Measurements from ENCODE around the gene TNNC2. TPM values are rescaled to one million over a fixed set of nuclear protein-coding genes. Genes with fewer than 3 reads are reported as not detected.
A peak's percentile ranks its signal among the peaks of the same experiment; 100 is the strongest.
"Not testable (repeated sequence)": the region's sequence is repeated elsewhere in the genome, so short reads cannot be mapped to it uniquely, and the experiment has no call there.

Gene TNNC2
- 1.3 TPM in 1 of 2 replicates, not detected in the other for total RNA-seq (2021)
- percentile 30 among the genes with signal in this experiment for Bru-seq, nascent RNA
- BruChase-seq, experiment 1, labeled RNA remaining after a 2-hour chase = percentile 36 among the genes with signal in this experiment
- percentile 40 among the genes with signal in this experiment for BruChase-seq, experiment 2, labeled RNA remaining after a 6-hour chase
- long read RNA-seq = 0 reads

- no peak within 1 kb of the TSS for H3K27ac ChIP-seq
- intact Hi-C loops (cut with micrococcal nuclease; ENCODE audit: unreplicated experiment) = no loop called here
- H3F3A ChIP-seq (ENCODE audit: insufficient read depth, low read depth) = peaks cover 16% of the 10 kb centered on the region; the same call in 1 of the 2 replicates
- H3K4me2 ChIP-seq = no peak within 1 kb of the TSS
- no peaks in the 10 kb centered on the region for H3K36me3 ChIP-seq (ENCODE audit: low read depth)
- no peaks in the 10 kb centered on the region for H3K79me2 ChIP-seq (ENCODE audit: low read depth)
- no peaks in the 10 kb centered on the region for H3K9me3 ChIP-seq (ENCODE audit: insufficient read depth, low read depth)
- TF ChIP-seq EZH2 (IDR thresholded peaks at IDR 0.05; ENCODE audit: low read depth) (no peak), CTCF (conservative IDR thresholded peaks at IDR 0.05) (no peak)
- H3K4me1 ChIP-seq (replicated peaks; ENCODE audit: insufficient read depth) = peaks cover 12% of the 10 kb centered on the region
- ChIA-PET CTCF (no interaction called here), POLR2A (ENCODE audit: unreplicated experiment) (no interaction called here)
- H3K27me3 ChIP-seq (ENCODE audit: insufficient read depth, low read depth) = no peaks in the 10 kb centered on the region
- H2AFZ ChIP-seq = no peak within 1 kb of the TSS
- no peaks in the 10 kb centered on the region for H3K9me2 ChIP-seq (ENCODE audit: insufficient read depth)
- no TSS peak for BruUV-seq (replicated peaks)
- no peak for DNase-seq
- no peaks in the 10 kb centered on the region for H4K20me1 ChIP-seq (ENCODE audit: insufficient read depth)
- H3K4me3 ChIP-seq = no peak within 1 kb of the TSS
Measured at GRCh38 chr20:45827030-45827652, at the start of gene TNNC2. Gene TNNC2 (minus strand): TSS chr20:45827312. CDS start chr20:45827248, 64 bp downstream.

- peak in 1 of 2 experiments; percentile 25 for DNase-seq
- no peaks in the 10 kb centered on the region for H3K79me2 ChIP-seq (ENCODE audit: low read depth)
- H3K27me3 ChIP-seq (ENCODE audit: insufficient read depth, low read depth) = no peaks in the 10 kb centered on the region
- ChIA-PET POLR2A (ENCODE audit: unreplicated experiment) (no interaction called here), CTCF (no interaction called here)
- no peak overlapping the region for H3K27ac ChIP-seq
- peaks cover 18% of the 10 kb centered on the region for H3K4me1 ChIP-seq (replicated peaks; ENCODE audit: insufficient read depth)
- peaks cover 14% of the 10 kb centered on the region; the same call in 1 of the 2 replicates for H3F3A ChIP-seq (ENCODE audit: insufficient read depth, low read depth)
- no peaks in the 10 kb centered on the region for H3K36me3 ChIP-seq (ENCODE audit: low read depth)
- BruUV-seq (replicated peaks) = no TSS peak
- H2AFZ ChIP-seq = no peak overlapping the region
- H4K20me1 ChIP-seq (ENCODE audit: insufficient read depth) = no peaks in the 10 kb centered on the region
- TF ChIP-seq CTCF (conservative IDR thresholded peaks at IDR 0.05) (no peak), EZH2 (IDR thresholded peaks at IDR 0.05; ENCODE audit: low read depth) (no peak)
- H3K9me3 ChIP-seq (ENCODE audit: insufficient read depth, low read depth) = no peaks in the 10 kb centered on the region
- H3K4me3 ChIP-seq = no peak overlapping the region
- no peaks in the 10 kb centered on the region for H3K9me2 ChIP-seq (ENCODE audit: insufficient read depth)
- H3K4me2 ChIP-seq = no peak overlapping the region
- intact Hi-C loops (cut with micrococcal nuclease; ENCODE audit: unreplicated experiment) = no loop called here
Measured at GRCh38 chr20:45874576-45874975, 47.5 kb upstream of the TNNC2 start.

GRCh38 chr20:45874104-45874481 is 47.0 kb upstream of the TNNC2 start:
- H3K9me2 ChIP-seq (ENCODE audit: insufficient read depth); DNase-seq; H3K27ac ChIP-seq; BruUV-seq (replicated peaks); H3K4me2 ChIP-seq; H4K20me1 ChIP-seq (ENCODE audit: insufficient read depth); H3K36me3 ChIP-seq (ENCODE audit: low read depth); intact Hi-C loops (cut with micrococcal nuclease; ENCODE audit: unreplicated experiment); H3K9me3 ChIP-seq (ENCODE audit: insufficient read depth, low read depth); POLR2A ChIA-PET (ENCODE audit: unreplicated experiment); CTCF ChIA-PET; H3K79me2 ChIP-seq (ENCODE audit: low read depth); H3K4me3 ChIP-seq; H2AFZ ChIP-seq; H3K27me3 ChIP-seq (ENCODE audit: insufficient read depth, low read depth): not testable (repeated sequence)
- peaks cover 18% of the 10 kb centered on the region for H3K4me1 ChIP-seq (replicated peaks; ENCODE audit: insufficient read depth)
- peaks cover 14% of the 10 kb centered on the region; the same call in 1 of the 2 replicates for H3F3A ChIP-seq (ENCODE audit: insufficient read depth, low read depth)
